GM12865 (cell line): ENCODE results near the gene DGCR6L.
"Not testable (repeated sequence)": the region's sequence is repeated elsewhere in the genome, so short reads cannot be mapped to it uniquely, and the experiment has no call there.

Source experiments
- DNase-seq: peaks from one replicate; pipeline ENCODE4 v3.0.0; 2010; ENCODE audit warnings: low read depth
- H3K4me3 ChIP-seq: 2 replicates; pipeline ENCODE4 v1.5.1; 2011; ENCODE audit warnings: mild to moderate bottlenecking, low read depth, low read length, control low read depth
- CTCF ChIP-seq: IDR thresholded peaks from 2 replicates; pipeline ENCODE4 v1.5.1; 2011; ENCODE audit warnings: low read length, control low read depth, low read depth, inconsistent platforms; ENCODE audit not compliant: insufficient read depth; ENCODE audit errors: missing control alignments

DGCR6L gene

GRCh38 chr22:20290045-20290392 is 29.8 kb downstream of the DGCR6L start:
- no peak overlapping the region for H3K4me3 ChIP-seq
- TF ChIP-seq CTCF: no peak
- no peak for DNase-seq

DNA sequence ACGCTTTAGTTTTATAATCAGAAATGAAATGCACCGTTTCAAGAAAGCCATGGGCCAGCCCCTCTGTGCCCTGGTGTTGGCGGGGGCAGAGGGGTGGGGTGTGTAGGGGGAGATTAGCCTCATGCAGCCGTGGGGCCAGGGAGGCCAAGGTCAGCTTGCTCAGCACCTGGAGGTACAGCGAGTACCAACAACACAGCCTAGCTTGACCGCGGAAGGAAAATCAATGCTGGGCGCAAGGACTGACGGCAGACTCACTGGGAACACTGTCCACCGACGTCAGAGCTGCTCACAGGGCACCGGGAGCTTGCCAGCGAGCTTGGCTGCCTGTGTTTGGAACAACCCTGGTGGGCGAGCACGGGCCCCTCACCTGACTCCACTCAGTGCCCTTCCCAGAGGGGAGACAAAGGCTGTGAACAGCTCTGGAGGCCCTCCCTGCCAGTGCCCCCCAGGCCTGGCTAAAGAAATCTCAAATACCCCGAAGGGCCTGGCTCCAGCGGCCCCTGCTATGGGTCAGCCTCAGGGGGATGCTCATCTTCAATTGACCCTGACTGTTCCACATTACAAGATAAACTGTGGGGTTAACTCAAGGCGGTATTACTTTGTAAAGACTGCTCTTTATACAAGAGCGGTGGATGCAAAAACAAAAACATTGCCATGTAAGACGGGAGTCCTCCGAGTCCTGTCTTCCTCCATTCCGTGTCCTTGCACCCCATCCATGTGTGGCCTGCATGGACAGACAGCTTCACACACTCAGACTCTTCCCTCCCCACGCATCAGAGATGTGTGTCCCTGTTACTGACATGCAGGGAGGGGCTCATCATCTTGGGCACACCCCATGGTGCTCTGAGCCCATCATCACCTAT is 30.4 kb downstream of the DGCR6L start:
- DNase-seq, H3K4me3 ChIP-seq: not testable (repeated sequence)

GRCh38 chr22:20286784-20287423 is 33.0 kb downstream of the DGCR6L start:
- not testable (repeated sequence) for H3K4me3 ChIP-seq, DNase-seq

DNA sequence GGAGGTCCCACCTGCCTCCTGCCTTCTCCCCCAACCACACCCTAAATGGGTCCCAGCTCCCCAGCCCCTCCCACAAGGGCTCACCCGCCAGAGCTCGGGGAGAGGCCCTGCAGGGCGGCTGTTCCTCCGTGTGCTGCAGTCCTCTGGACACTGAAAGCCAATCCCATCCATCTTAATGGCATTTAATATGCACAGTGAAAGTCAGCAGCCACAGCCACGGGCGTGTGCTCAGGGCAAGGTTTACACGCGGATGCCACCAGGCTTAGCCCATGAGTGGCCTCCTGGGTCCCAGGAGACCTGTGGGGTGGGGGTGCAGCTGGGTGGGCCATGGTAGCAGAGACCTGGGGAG is 33.6 kb downstream of the DGCR6L start:
- DNase-seq, H3K4me3 ChIP-seq: not testable (repeated sequence)

- H3K4me3 ChIP-seq: not testable (repeated sequence)
- peak; percentile 62 for DNase-seq
- TF ChIP-seq CTCF: peak; percentile 86
These were observed 34.2 kb downstream of the DGCR6L start for GRCh38 chr22:20285473-20286311.

- no peak overlapping the region for H3K4me3 ChIP-seq
- DNase-seq: no peak
- no peak for TF ChIP-seq CTCF
These were observed 35.3 kb downstream of the DGCR6L start for GRCh38 chr22:20284471-20285086.

DNA sequence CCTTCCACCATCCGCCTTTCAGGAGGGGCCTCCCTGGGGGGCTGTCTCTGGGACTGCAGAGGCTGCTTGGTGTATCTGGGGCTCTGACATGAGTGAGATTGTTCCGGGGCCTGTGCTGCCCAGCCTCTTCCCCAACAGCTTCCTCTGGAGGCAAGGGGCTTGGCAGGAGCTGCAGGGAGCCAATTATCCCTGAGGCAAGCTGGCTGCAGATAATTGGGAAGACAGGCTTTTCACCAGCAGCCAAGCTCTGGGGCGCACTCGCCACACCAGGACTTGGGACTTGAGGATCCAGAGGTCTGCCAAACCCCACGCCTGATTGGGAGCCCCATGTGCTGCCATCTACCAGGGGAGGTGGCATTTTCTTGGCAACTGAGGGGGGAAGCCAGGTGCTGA is 36.2 kb downstream of the DGCR6L start:
- H3K4me3 ChIP-seq: no peak overlapping the region
- no peak for DNase-seq
- TF ChIP-seq CTCF: no peak
